HG03045 (cell line): ENCODE results near the gene WDR12.
"Not testable (repeated sequence)": the region's sequence is repeated elsewhere in the genome, so short reads cannot be mapped to it uniquely, and the experiment has no call there.

Source experiments
- ATAC-seq: cut with Tn5 transposase; IDR thresholded peaks from one replicate; pipeline ENCODE4 v1.9.1; 2021; ENCODE audit warnings: mild to moderate bottlenecking, moderate library complexity; ENCODE audit not compliant: unreplicated experiment

The WDR12 gene

GRCh38 chr2:202885190-202885589 lies 26.3 kb downstream of the WDR12 start:
- no peak for ATAC-seq

- no peak for ATAC-seq
Observed at GRCh38 chr2:202883987-202884675, 27.3 kb downstream of the WDR12 start.

GRCh38 chr2:202881570-202881969 lies 29.9 kb downstream of the WDR12 start:
- ATAC-seq, result no peak

- ATAC-seq, result no peak
Observed at GRCh38 chr2:202877699-202878098, 33.8 kb downstream of the WDR12 start.

- peak; percentile 66 for ATAC-seq
Observed at GRCh38 chr2:202871300-202872141, 40.0 kb downstream of the WDR12 start, which contains the start of gene ICA1L. Gene ICA1L, minus strand, starts transcription at chr2:202871766. Its CDS starts 42,757 bp downstream, at chr2:202829009.

GRCh38 chr2:202870431-202871299 lies 40.8 kb downstream of the WDR12 start:
- peak; percentile 78 for ATAC-seq

- ATAC-seq, result no peak
Observed at GRCh38 chr2:202861987-202862386, 49.5 kb downstream of the WDR12 start.

- no peak for ATAC-seq
Observed at GRCh38 chr2:202858601-202859000, 52.9 kb downstream of the WDR12 start.

GRCh38 chr2:202849343-202849742 lies 62.1 kb downstream of the WDR12 start:
- not testable (repeated sequence) for ATAC-seq

- ATAC-seq, result no peak
Observed at GRCh38 chr2:202848813-202849212, 62.7 kb downstream of the WDR12 start.

GRCh38 chr2:202847693-202848524 lies 63.6 kb downstream of the WDR12 start:
- no peak for ATAC-seq

- no peak for ATAC-seq
Observed at GRCh38 chr2:202844656-202845055, 66.8 kb downstream of the WDR12 start.

- ATAC-seq, result no peak
Observed at GRCh38 chr2:202842690-202843089, 68.8 kb downstream of the WDR12 start.

GRCh38 chr2:202841090-202841867 lies 70.2 kb downstream of the WDR12 start:
- no peak for ATAC-seq

GRCh38 chr2:202831242-202832220 lies 79.9 kb downstream of the WDR12 start:
- ATAC-seq, result no peak

GRCh38 chr2:202824901-202825300 lies 86.6 kb downstream of the WDR12 start:
- no peak for ATAC-seq
